Prostate gland (tissue), 2 donors: ENCODE measurements around the gene MARK2.

Source experiments
- POLR2A ChIP-seq: fragments of 450-650 bp; IDR thresholded peaks from one replicate; pipeline ENCODE4 v1.6.1; 2016; ENCODE audit warnings: antibody characterized with exemption, mild to moderate bottlenecking
- TF ChIP-seq, protein P1 (sequence below), 4 experiments: fragments of 200-600 bp in 2 of 4; fragments of 450-650 bp in 2 of 4; sonication (generic) in 2 of 4; IDR thresholded peaks; 1 replicate in 3 of 4; 2 replicates in 1 of 4; pipeline ENCODE4 v1.5.1; 2016 to 2019; ENCODE audit warnings: antibody characterized with exemption in 4 of 4, mild to moderate bottlenecking in 2 of 4, moderate library complexity in 2 of 4

DNA sequence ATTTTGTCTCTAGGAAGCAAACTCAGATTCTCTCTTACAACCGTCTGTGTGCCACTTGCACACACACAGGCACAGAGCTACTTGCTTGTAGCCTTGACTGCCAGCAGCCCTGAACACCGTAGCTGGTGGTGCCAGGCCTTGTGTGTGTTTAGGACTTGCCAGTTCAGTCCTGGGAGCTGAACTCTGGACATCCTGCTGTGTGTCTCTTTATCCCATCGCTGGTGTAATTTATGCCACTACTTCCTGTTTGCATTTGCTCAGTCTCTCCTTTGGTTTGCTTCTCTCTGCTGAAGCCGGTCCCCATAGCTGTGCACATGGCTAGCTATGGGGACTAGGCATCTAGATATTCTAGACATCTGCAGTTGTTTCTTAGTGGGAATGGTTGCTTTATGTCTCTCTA, 24.0 kb downstream of the MARK2 start:
- no peak for TF ChIP-seq POLR2A
- TF ChIP-seq, protein P1, sequence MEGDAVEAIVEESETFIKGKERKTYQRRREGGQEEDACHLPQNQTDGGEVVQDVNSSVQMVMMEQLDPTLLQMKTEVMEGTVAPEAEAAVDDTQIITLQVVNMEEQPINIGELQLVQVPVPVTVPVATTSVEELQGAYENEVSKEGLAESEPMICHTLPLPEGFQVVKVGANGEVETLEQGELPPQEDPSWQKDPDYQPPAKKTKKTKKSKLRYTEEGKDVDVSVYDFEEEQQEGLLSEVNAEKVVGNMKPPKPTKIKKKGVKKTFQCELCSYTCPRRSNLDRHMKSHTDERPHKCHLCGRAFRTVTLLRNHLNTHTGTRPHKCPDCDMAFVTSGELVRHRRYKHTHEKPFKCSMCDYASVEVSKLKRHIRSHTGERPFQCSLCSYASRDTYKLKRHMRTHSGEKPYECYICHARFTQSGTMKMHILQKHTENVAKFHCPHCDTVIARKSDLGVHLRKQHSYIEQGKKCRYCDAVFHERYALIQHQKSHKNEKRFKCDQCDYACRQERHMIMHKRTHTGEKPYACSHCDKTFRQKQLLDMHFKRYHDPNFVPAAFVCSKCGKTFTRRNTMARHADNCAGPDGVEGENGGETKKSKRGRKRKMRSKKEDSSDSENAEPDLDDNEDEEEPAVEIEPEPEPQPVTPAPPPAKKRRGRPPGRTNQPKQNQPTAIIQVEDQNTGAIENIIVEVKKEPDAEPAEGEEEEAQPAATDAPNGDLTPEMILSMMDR (IDR thresholded peaks at IDR 0.05): no peak
